GM12873 (cell line): ENCODE results near the gene PRCD.

Experiments used
- TF ChIP-seq, protein P1 (sequence below): IDR thresholded peaks from 2 replicates; pipeline ENCODE4 v1.5.1; 2012; ENCODE audit warnings: low read depth, mild to moderate bottlenecking, moderate library complexity, low read length, control low read depth; ENCODE audit not compliant: insufficient read depth; ENCODE audit errors: missing control alignments

PRCD gene

DNA sequence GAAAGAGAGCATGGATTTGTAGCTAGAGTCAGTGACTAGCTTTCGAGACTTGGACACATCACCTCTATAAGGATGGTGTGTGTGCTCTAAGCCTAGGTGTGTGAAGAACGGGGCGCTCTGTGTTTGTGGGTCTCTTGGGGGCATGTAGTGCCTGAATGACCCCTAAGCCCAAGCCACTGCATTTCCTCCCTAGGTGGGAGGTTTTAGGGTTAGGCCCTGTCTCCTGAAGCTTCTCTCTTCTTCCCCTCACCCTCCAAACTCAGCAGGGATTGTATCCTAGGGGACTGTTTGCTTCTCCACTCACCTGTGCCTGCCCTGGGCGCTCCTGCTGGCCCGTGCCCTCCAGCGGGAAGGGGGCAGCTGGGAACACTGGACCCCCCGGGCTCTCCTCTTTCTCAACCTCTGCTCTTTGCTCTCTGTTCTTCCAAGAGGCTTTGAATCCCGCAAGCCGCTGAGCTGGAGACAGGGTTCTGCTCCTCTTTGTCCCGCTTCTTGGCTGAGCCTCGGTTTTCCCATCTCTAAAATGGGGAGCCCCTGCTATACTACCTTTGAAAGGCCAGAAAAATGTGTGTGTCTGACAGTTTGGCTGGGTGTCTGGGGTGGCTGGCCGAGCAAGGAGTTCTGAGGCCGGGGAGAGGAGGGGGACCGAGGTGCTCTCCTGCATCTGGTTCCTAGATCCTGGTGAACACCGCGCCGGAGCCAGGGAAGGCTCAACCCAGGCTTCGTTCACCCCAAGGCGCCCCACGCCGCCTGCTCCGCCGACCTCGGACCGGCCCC is 3.1 kb upstream of the PRCD start:
- TF ChIP-seq, protein P1, sequence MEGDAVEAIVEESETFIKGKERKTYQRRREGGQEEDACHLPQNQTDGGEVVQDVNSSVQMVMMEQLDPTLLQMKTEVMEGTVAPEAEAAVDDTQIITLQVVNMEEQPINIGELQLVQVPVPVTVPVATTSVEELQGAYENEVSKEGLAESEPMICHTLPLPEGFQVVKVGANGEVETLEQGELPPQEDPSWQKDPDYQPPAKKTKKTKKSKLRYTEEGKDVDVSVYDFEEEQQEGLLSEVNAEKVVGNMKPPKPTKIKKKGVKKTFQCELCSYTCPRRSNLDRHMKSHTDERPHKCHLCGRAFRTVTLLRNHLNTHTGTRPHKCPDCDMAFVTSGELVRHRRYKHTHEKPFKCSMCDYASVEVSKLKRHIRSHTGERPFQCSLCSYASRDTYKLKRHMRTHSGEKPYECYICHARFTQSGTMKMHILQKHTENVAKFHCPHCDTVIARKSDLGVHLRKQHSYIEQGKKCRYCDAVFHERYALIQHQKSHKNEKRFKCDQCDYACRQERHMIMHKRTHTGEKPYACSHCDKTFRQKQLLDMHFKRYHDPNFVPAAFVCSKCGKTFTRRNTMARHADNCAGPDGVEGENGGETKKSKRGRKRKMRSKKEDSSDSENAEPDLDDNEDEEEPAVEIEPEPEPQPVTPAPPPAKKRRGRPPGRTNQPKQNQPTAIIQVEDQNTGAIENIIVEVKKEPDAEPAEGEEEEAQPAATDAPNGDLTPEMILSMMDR = no peak

DNA sequence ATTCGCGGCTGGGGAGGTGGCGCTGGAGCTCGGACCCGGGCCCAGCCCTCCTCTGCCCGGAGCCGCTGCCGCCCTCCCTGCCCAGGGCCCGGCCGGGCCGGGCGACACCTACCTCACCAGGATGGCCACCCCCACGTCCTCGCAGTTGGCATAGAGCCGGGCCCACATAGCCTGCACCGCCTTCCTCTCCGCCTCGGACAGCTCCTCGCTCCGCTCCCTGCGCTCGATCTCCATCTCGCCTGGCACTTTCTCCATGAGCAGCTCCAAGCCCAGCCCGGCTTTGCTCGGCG is 2.6 kb upstream of the PRCD start:
- TF ChIP-seq, protein P1 = no peak

DNA sequence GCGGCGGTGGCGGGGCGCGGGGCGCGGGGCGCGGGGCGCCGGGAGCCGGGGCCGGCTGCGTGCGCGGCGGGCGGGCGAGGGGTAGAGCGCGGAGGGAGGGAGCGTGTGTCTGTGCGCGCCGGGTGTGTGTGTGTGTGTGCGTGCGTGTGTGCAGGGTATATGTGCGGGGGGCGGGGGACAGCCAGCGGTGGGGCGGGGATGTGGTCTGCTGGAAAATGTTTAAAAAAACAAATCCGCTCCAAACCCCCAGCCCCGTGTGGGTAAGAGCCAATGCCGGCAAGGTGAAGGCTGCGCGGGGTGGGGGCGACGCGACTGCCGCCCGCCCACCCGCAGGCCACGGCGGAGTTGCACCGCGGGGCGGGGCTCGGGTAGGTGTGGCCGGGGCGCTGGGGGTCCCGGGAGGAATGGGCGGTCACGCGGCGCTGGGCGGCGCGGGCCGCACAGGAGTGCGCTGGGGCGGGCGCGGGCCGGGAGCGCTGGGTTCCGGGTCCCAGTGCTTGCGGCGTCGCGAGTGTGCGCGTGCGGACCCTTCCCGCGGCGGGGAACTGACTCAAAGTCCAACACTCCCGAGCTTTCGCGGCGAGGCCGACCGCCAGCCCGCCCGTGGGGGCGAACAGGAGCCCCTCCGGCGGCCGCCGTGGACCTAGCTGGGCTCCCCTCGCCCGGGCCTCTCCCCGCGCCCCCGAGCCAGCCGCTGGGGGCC is 2.1 kb upstream of the PRCD start, which contains the start of gene CYGB:
TSS of gene CYGB (minus strand) at position 132 of the 703 bp plus-strand sequence. CDS start 167 bp downstream, outside the sequence.
- TF ChIP-seq, protein P1 = no peak

DNA sequence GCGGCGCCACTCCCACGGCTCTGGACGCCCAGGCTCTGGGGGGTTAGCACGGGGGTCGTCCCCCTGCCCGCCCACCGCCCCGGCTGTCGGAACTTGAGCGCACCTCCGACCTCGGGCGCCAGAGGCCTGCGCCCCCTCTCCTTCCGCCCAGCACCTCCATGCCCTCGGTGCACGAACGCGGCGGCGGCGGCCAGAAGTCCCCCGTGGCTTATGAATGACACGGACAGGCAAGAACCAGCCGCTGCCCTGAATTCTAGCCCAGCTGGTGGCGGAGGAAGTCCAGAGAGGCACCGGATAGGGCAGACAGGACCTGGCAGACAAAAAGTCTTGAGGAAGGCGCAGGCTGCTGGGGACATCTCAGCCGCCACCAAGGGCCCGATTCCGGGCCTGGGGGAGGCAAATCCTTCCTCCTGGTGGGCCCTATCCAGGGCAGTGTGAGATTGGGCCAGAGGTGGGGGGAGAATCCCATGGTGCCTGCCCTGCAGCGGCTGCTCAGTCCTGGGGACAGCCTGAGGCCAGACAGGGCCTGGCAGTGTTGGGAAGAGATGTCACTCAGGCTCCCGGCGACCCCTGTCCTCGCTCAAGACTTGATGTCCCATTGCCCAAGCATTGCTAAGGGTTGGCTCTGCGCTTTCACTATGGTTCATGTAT is 1.4 kb upstream of the PRCD start:
- TF ChIP-seq, protein P1 = no peak

DNA sequence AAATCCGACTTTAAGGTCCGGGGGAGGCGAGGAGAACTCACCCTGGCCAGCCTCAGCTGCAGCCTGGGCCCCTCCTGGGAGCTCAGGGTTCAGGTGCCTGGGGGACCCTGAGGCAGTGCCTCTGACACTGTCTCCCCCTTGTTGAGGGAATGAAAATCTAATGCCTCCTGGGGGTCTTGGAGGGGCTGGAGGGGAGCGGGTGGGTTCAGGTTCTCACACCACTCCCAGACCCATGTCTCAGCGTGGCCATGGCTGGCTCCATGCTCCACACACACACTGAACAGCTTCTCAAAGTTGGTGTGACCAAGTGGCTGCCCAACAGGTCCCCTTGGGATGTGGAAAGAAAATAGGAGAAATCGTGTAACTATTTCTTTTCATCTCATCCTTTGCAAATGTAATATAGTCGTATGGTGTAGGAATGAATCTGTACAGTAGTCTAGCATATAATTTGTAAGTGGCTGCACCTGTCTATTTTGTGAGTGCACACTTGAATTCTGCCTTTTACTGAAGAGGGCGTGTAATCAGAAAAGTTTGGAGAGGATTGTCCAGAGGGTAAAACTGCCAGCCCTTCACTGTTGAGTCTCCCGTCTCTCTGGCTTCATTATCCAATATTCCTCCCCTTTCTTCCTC is 788 bp upstream of the PRCD start:
- TF ChIP-seq, protein P1 = no peak

DNA sequence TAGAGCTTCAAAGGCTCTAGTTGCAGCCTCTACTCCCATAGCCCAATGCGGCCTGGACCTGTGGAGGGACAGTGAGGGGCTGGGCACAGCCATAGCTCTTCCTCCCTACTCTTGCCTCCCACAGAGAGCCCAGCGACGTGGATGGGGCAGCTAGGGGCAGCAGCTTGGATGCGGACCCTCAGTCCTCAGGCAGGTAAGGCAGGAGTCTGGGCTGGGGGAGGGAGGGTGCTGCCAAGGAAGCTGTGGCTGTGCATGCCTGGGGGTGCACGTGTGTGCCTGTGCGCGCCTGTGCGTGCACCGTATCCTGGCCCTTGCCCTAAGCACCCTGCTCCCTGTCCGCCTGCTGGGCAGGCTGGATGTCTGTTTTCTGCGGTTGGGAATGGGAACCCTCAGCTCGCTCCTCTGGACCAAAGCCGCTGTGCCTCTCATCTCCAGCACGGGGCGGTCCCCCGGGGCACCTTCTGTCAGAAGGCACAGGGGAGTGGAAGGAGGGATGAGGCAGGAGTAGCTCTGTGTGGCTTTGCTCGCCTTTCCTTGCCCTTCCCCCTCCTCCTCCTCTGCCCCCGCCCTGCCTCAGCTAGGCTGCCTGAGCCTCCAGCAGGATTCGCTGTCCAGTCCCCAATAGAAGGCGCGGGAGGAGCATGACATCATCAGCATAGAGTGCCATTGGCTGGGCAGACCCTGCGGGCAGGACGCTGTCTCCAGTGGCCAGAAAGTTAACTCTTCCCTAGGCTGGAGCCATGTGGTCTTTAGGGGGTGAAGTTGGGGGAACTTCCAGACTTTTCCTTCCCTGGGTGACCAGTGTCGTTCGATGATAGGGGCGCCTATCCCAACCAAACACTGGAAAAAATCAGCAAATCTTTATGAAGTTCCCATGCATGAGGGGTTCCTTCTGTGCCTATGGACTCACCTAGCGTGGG is 797 bp downstream of the PRCD start:
- TF ChIP-seq, protein P1 = no peak
